DOHH2 (cell line): Measurements from ENCODE around the gene PRR15.

Experiments used
- EZH2phosphoT487 ChIP-seq: fragments of 200-600 bp; sonication (generic); IDR thresholded peaks from 2 replicates; pipeline ENCODE4 v1.6.1; 2017; ENCODE audit warnings: borderline replicate concordance, mild to moderate bottlenecking, antibody characterized with exemption, low read length, moderate library complexity, mixed read lengths
- TF ChIP-seq, protein P1 (sequence below): fragments of 200-600 bp; sonication (generic); IDR thresholded peaks from one replicate; pipeline ENCODE4 v1.5.1; 2014; ENCODE audit warnings: antibody characterized with exemption, mild to moderate bottlenecking, low read depth, low read length; ENCODE audit not compliant: poor library complexity, severe bottlenecking

DNA sequence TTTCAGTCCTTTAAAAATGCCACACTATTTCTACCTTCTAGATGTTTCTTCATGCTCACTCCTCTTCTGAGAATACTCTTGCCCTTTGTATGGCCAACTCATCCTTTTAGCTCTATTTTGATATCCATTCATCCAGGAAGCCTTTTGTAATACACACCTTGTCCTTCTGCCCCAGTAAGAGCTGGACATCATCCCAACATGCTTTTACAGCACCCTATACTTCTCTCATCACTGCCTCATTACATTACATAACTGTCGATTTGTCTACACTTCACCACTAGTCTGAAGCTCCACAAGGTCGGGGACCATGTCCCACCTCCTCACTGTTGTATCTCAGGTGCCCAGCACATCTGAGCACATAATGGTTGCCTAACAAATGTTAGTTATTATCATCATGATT, 29.2 kb downstream of the PRR15 start:
- TF ChIP-seq, protein P1, sequence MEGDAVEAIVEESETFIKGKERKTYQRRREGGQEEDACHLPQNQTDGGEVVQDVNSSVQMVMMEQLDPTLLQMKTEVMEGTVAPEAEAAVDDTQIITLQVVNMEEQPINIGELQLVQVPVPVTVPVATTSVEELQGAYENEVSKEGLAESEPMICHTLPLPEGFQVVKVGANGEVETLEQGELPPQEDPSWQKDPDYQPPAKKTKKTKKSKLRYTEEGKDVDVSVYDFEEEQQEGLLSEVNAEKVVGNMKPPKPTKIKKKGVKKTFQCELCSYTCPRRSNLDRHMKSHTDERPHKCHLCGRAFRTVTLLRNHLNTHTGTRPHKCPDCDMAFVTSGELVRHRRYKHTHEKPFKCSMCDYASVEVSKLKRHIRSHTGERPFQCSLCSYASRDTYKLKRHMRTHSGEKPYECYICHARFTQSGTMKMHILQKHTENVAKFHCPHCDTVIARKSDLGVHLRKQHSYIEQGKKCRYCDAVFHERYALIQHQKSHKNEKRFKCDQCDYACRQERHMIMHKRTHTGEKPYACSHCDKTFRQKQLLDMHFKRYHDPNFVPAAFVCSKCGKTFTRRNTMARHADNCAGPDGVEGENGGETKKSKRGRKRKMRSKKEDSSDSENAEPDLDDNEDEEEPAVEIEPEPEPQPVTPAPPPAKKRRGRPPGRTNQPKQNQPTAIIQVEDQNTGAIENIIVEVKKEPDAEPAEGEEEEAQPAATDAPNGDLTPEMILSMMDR = no peak
- TF ChIP-seq EZH2phosphoT487 = no peak
